NOMO-1 treated with DMSO at 0.1 percent for 48 hours (cell line): ENCODE results near the gene KRT37.
"Not testable (repeated sequence)": the region's sequence is repeated elsewhere in the genome, so short reads cannot be mapped to it uniquely, and the experiment has no call there.

ENCODE experiments used
- DNase-seq: peaks from one replicate; lab custom pipeline; 2025; ENCODE audit not compliant: unreplicated experiment; lab: John Stamatoyannopoulos, UW

KRT37 gene

GRCh38 chr17:41437254-41437653 lies 12.9 kb upstream of the KRT37 start:
- no peak for DNase-seq

GRCh38 chr17:41434415-41434814 lies 10.0 kb upstream of the KRT37 start:
- no peak for DNase-seq

DNA sequence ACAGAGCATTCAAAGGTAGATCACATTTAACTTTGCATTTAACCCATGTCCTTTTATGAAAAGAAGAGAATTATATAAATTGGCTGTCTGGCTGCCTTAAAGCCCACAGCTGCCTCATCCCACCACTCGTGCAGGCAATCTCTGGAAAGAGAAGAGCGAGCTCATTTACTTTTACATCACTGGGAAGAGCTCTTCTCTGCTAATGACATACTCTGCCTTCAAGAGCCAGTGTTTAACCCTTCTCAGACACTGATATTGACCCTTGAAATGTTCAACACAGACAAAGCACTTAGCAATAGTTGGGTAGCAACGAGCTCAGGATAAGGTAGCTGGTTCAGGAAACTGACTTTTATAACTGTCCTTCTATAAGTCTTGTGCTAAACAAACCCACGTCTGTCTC lies 9.6 kb upstream of the KRT37 start:
- DNase-seq, result no peak

DNA sequence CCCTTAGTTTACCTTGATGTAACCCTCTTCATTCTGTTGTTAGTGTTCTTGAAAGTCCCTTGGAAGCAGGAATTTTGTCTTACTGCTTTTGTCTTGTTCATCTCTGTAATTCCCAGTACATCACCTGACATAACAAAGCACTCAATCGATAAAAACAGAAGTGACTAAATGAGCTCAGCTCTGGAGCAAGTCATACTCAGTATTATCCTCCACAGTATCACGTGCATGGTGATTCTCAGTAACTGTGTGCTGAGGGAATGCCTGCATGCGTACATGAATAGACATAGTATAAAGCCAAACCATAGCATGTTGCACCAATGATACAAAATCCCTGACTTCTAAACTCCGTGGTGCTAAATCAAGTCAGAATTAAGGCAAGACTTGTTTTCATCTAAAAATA lies 9.2 kb upstream of the KRT37 start:
- DNase-seq, result no peak

GRCh38 chr17:41430376-41430775 lies 6.0 kb upstream of the KRT37 start:
- not testable (repeated sequence) for DNase-seq

DNA sequence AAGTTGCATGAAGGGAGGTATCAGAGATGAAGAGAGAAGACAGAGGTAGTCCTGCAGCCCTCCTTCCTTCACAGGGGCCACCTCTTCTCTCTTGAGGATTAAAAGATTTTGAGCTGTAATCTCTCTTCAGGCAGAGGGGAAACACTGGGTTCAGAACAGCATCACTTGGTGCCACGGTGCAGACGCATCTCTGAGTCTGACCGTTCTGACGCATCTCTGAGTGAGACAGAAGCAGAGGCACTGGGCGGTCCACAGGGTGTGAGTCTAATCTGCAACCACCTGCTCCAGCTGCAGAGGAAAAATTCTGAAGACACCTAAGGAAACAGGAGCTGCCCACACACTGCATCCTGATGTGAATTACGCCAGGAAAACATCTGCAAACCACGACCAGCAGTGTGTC lies 5.3 kb upstream of the KRT37 start:
- no peak for DNase-seq

- no peak for DNase-seq
These were observed 4.4 kb upstream of the KRT37 start for GRCh38 chr17:41428591-41429291.

DNA sequence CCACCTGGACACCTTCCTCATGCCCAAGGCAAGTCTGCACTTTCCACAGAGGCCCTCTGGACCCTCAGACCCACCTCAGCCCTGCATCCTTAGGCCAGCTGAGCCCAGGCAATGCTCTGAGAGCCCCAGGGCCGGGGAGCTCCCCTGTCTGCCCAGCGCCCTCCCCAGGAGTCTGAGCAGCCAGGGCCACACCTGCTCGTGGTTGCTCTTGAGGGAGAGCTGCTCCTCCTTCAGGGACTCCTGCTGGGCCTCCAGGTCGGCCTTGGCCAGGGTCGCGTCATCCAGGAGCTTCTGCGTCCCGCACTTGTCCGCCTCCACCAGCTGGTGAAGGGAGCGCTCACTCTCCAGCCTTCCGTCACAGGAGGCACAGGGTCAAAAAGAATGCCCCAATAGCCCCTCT lies 1.8 kb downstream of the KRT37 start:
- DNase-seq, result not testable (repeated sequence)

DNA sequence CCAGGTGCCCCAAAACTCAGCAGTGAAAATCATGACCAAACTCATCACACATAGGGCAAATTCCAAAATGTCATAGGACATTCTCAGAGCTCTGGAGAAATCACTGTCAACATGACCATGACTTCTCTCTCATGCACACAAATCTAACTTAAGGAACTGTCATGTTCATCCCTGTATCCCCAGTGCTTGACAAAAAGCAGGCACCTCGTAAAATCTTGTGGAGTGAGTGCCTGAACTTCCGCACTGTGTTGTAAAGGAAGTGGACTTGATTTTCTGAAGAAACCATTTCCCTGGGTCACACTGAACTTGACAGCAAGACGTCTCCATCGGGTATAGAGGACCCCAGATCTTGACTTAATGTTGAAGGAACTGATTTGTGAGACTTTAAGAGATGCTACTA lies 2.8 kb downstream of the KRT37 start:
- no peak for DNase-seq

- no peak for DNase-seq
These were observed 3.3 kb downstream of the KRT37 start for GRCh38 chr17:41421116-41421515.

DNA sequence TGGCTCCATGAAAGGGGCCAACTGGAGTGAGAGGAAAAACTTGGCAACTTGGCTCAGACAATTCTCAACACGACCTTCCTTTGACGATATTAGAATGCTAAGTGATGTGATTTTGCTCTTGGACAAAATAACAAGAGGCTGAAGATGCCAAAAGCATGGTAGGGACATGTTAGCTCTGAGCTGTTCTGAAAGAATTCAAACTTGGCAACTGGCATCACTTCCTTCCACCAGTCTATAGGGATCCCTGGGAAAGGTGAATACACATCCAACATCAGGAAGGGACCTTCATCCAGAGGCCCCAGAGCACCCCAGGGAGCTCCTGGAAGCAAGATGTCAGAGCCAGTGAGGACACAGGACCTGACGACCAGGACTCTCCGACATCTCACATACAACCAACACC lies 4.3 kb downstream of the KRT37 start:
- no peak for DNase-seq

DNA sequence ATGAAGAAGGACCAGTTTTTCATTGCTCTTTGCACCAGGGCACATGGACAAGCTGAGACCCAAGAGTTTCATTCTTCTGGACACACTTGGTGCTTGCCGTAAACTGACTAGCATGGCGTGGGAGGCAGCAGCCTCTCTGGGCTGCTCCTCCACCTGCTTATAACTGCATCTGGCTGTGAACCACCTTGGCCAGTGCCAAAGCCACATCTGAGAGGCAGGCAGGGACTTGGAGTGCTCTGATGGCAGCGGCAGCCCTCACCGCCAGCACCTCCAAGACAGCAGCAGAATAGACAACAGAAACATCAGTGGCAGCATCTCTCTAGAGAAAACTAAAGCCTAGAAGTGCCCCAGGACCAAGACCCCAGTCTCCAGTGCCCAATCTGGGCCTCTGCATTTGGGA lies 4.7 kb downstream of the KRT37 start:
- DNase-seq, result no peak

GRCh38 chr17:41418116-41418860 lies 6.1 kb downstream of the KRT37 start:
- no peak for DNase-seq

- DNase-seq, result peak; percentile 45
These were observed 6.8 kb downstream of the KRT37 start for GRCh38 chr17:41417576-41418015.

- no peak for DNase-seq
These were observed 7.3 kb downstream of the KRT37 start for GRCh38 chr17:41417127-41417526.

GRCh38 chr17:41416479-41416878 lies 7.9 kb downstream of the KRT37 start:
- no peak for DNase-seq

DNA sequence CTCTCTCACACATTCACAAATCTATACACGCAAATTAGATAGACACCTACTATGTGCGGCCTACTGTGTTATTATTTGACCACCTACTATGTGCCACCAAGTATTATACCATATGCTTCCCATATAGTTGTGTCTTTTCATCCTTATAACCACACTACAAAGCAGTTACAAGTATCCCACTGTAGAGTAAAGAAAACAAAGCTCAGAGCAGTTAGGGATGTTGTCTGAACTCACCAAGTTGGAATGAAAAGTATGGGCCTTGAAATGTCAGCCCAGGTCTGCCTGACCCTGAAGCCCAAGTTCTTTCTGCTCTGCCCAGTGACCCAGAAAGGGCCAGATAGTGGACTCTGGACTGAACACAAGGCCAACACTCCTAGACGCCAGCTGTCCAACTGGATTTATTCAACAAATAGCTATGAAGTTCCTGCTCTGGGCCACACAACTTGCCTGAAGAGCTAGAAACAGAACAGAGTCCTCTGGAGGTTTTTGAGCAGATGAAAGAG lies 8.5 kb downstream of the KRT37 start:
- DNase-seq, result no peak

DNA sequence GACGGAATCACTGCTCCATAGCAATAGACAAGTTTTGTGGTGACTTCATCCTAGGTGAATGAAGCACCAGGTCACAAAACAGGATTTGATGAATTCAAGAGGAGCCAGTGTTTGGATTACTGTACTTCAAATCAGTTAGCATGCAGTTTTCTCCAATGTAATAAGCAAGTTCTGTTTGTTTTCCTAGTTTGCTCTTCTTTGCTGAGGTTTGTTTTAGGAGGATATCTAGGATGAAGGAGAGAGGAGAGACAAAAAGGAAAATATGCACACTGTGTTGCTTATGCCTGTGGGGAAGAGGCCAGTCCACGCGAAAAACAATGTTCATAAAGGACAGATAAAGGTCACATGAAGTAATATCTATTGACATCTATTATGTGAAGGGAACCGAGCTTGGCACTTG lies 9.0 kb downstream of the KRT37 start:
- no peak for DNase-seq

DNA sequence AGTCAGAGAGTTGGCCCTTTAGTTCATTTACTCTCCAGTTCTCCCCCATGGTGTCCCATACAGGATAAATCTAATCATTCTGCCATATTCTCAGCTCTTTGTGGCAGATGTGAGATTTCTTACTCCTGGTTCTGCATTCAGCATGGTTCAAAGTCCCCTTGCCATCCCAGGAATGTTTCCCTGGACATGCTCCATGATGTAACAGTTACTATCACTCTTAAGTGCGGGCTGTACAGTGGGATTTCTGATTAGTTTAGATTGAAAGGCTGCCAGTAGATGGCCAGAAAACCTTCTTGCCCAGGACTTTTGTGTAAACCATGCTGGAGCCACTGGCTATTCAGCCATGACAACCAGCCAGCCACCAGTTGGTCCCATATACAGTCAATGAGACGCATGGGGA lies 10.4 kb downstream of the KRT37 start:
- DNase-seq, result no peak

GRCh38 chr17:41413353-41413957 lies 10.9 kb downstream of the KRT37 start:
- DNase-seq, result no peak

- no peak for DNase-seq
These were observed 13.1 kb downstream of the KRT37 start for GRCh38 chr17:41411072-41411840.
